HG03175 (cell line): ENCODE measurements around the gene ACIN1.
"Not testable (repeated sequence)": the region's sequence is repeated elsewhere in the genome, so short reads cannot be mapped to it uniquely, and the experiment has no call there.

Experiments used
- ATAC-seq: cut with Tn5 transposase; IDR thresholded peaks from one replicate; pipeline ENCODE4 v1.9.1; 2021; ENCODE audit warnings: mild to moderate bottlenecking, moderate library complexity; ENCODE audit not compliant: unreplicated experiment

ACIN1 gene

DNA sequence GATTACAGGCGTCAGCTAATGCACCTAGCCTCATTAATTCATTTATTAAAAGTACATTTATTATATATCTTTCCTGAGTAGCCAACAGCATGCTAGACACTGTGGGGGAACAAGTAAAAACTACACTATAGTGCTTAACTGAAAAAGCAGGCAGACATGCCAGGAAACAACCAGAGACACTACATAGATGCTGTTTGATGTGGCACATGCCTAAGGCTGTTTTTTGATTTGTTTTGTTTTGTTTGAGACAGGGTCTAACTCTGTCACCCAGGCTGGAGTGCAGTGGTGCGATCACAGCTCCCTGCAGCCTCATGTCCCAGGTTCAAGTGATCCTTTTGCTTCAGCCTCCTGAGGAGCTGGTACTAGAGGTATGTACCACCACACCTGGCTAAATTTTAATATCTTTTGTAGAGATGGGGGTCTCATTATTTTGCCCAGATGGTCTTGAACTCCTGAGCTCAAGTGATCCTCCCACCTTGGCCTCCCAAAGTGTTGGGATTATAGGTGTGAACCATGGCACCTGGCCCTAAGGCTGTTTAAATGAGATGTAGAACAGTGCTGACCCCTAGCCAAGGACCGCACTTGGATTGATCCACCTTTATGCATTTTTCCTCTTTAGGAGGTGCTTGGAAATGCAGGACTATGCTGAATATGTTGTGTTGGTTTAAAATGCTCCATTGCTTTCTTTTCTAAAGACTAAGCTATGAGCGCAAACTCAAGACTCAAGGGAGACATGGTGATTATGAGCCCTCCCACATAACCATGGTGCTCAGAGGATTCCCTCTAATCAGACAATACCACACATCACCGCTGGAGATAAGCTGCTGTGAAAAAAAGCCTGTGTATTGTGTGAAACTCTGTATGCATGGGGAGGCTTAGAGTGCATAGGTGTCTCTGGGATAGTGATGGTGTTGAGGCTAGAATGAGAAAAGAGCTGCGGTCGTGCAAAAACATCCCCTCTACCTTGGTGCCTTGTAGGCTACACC is 74.5 kb downstream of the ACIN1 start:
- no peak for ATAC-seq

DNA sequence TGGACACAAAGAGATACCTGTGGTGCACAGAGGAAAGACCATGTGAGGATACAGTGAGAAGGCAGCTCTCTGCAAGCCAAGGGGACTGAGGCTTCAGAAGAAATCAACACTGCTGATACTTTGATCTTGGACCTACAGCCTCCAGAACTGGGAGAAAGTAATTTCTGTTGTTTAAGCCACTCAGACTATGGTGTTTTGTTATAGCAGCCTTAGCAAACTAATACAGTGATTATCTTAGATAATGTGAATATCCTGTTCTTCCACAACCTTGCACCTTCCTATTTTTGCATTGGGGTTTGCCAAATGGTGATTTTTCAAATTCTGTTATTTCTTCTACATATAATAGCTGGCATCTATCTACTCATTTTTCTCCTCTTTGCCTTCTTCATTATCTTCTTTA is 76.8 kb downstream of the ACIN1 start:
- ATAC-seq = no peak

DNA sequence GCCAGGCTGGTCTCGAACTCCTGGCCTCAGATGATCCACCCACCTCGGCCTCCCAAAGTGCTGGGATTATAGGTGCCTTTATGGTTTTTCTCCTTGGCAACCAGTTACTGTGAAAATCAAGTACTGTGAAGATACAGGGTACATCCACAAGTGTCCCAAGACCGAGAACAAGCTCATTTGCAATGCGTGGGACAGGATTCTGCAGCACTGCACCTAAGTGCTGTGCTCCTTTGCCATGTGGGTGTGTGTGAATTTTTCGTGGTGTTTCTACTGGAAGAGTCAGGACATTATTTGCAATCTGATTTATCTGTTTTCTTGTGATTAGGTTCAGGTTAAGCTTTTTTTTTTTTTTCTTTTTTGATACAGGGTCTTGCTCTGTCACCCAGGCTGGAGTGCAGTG is 77.8 kb downstream of the ACIN1 start:
- ATAC-seq = no peak

DNA sequence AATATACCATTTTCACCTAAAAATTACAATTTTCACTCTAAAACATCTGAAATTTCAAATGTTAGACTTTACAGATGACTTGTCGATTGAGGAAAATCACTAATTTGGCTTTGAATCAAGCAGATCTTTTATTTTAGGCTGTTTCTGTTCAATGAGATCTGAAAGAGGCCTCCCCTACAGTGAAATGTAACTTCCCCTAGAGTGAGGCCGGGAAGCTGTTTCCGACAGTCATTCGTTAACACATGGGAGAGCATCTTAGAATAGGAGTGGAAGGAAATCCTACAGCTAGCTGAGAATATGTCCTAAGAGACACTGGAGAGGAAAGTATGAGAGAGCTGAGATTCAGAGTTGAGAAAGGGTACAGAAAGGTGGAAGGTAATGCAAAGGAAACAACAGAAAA is 79.3 kb downstream of the ACIN1 start:
- no peak for ATAC-seq

DNA sequence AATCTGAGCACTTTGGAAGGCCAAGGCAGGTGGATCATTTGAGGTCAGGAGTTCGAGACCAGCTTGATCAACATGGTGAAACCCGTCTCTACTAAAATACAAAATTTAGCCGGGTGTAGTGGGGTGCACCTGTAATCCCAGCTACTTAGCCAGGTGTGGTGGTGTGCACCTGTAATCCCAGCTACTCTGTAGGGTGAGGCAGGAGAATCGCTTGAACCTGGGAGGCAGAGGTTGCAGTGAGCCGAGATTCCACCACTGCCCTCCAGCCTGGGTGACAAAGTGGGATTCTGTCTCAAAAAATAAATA is 81.2 kb downstream of the ACIN1 start:
- ATAC-seq = not testable (repeated sequence)

DNA sequence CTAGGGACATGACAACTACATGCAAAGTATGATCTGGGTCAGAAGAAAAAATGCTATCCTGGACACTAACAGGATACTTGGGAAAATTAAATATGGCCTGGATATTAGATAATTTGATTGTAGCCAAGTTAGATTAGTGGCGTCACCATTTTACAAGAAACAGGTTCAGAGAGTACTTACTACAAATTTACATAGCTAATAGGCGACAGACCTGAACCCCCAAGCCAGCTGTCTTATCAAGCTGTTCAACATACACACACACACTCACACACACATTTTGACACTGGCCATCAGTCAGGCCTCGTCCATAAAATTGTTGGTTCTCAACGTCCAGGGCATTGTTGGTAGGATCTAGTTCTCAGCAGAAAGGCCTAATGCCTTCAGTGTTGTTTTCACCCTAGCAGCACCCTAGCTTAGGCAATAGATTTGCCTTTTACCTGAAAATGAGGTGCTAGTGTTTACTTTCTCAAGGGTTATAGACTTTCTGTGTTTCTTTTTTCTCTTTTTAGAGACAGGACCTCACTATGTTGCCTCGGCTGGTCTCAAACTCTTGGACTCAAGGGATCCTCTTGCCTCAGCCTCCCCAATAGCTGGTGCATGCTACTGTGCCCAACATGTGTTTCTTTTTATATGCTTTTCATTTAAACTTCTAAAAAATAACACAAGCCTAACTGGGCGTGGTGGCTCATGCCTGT is 81.7 kb downstream of the ACIN1 start:
- no peak for ATAC-seq

DNA sequence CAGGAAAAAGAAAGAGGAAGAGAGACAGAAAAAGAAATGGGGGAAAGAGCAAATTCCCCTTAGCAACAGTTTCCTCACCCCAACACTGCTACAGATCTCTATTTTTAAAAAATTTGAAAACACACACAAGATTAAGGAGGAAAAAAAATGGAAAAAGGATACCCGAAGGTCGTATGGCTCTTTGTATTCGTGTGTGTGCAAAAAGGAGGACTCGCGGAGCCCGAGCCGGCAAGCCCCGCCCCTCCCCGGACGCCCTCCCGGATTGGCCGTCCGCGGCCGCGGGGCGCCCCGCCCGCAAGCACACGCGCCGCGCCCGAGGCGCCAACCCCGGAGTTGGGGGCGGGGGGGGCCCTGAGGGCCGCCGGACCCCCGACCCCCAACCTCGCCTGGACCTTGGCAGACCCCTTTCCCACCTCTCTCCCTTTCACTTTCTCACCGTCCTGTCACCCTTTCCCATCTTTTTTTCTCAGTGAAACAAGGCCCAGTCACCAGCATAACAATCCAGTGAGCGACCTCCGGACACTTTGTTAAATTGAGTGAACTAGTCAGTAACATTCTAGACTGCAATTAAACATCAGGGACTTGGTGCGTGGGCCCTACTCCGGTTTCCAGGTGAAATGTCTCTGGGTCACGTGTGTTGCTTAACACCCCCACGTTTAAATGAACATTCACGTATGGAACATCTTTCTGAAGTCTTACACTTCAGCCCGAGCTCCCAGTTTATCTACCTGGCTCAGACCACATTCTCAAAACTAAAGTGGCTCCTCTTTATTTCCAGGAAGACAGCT is 84.8 kb downstream of the ACIN1 start, which contains the start of gene C14orf93:
Gene C14orf93 (minus strand): TSS at position 205 of the 788 bp plus-strand sequence. CDS start 11,120 bp downstream, outside the sequence.
- peak; percentile 35 for ATAC-seq

DNA sequence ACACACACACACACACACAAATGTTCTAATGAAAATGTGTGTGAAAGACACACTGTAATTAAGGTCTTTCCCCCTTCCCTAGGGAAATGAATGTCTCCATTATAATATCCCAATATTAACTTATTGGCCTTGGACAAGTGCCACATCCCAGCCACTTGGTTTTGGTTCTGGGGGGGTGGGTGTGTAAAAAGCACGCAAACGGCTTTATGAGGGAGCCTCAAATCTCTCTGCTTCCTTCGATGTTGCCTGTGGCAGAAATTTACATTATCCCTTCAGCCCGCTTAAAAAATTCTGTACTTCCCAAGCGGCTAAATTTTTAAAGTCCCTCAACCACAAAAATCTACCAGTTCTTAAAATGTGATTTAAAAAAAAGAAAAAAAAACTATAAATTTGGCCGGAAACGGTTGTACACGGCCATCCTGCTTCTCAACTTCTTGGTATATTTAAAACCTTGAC is 85.4 kb downstream of the ACIN1 start:
- ATAC-seq = no peak

DNA sequence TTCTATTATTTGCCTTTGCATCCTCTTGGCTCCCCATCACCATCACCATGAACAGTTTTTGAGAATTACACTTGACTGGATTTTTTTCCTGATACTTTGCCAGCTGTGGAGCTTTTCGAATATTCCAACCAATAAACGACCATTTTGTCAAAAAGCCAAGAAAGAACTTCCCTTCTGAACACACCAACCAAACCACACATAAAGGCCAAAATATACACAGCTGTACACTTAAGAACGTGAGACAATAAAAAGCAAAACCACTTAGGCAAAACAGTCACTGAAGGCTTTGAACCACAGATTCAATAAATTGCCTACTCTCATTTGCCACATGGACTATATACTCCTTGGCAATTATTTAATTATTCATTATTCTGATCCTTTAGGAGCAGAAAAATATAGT is 86.1 kb downstream of the ACIN1 start:
- ATAC-seq = no peak
